Spleen (tissue), 11 donors: ENCODE data around the gene KCNK13. TPM values are rescaled to one million over a fixed set of nuclear protein-coding genes. Genes with fewer than 3 reads are reported as not detected.

Experiments
- DNase-seq: peaks from one replicate; pipeline ENCODE4 v3.0.0-alpha.2; 2020
- H3K27ac ChIP-seq, 8 donors: fragments of 200-600 bp; sonication (generic) in 7 of 8; 1 replicate in 4 of 8; 2 replicates in 4 of 8; pipeline versions ENCODE4 v1.5.0 to v1.8.0; 2016 to 2021; ENCODE audit warnings: inconsistent platforms in 4 of 8, mild to moderate bottlenecking in 4 of 8, moderate library complexity in 1 of 8
- H3K27me3 ChIP-seq, 7 donors: fragments of 200-600 bp; sonication (generic) in 6 of 7; replicated peaks in 1 of 7; 1 replicate in 4 of 7; 2 replicates in 3 of 7; pipeline versions ENCODE4 v1.5.0 to v1.8.0; 2016 to 2021; ENCODE audit warnings: inconsistent platforms in 3 of 7, mild to moderate bottlenecking in 1 of 7
- H3K36me3 ChIP-seq, 6 donors: fragments of 200-600 bp; sonication (generic) in 5 of 6; 1 replicate in 4 of 6; 2 replicates in 2 of 6; pipeline versions ENCODE4 v1.5.0 to v1.8.0; 2016 to 2021; ENCODE audit warnings: inconsistent platforms in 2 of 6
- H3K4me1 ChIP-seq, 6 donors: fragments of 200-600 bp; sonication (generic) in 5 of 6; 1 replicate in 3 of 6; 2 replicates in 3 of 6; pipeline versions ENCODE4 v1.5.0 to v1.8.0; 2016 to 2021; ENCODE audit warnings: inconsistent platforms in 3 of 6
- H3K4me3 ChIP-seq, 8 donors: fragments of 200-600 bp; sonication (generic) in 7 of 8; 1 replicate in 4 of 8; 2 replicates in 4 of 8; pipeline versions ENCODE4 v1.5.0 to v1.8.0; 2016 to 2021; ENCODE audit warnings: inconsistent platforms in 4 of 8, mild to moderate bottlenecking in 4 of 8, moderate library complexity in 2 of 8
- H3K9me3 ChIP-seq, 8 donors: fragments of 200-600 bp; sonication (generic) in 7 of 8; 1 replicate in 4 of 8; 2 replicates in 4 of 8; pipeline versions ENCODE4 v1.5.0 to v1.8.0; 2016 to 2021; ENCODE audit warnings: inconsistent platforms in 4 of 8
- POLR2A ChIP-seq, 3 donors: fragments of 450-650 bp; IDR thresholded peaks; one replicate each; pipeline ENCODE4 v1.5.1; 2017; ENCODE audit warnings: antibody characterized with exemption in 3 of 3, mild to moderate bottlenecking in 1 of 3
- POLR2AphosphoS5 ChIP-seq, 3 donors: sonication (generic); formaldehyde crosslinking; IDR thresholded peaks; one replicate each; pipeline ENCODE4 v1.5.1; 2017; ENCODE audit warnings: antibody characterized with exemption in 3 of 3
- WGBS, 5 donors: extraction: QIAGEN DNeasy Blood & Tissue Kit in 3 of 5; methylation state at CpG; one replicate each; pipeline versions ENCODE4 v1.1.5 to v1.1.7; 2013 to 2018; 5-methylcytosine and 5-hydroxymethylcytosine counted together
- intact Hi-C: fragments of 100-400 bp; cut with DNase I; formaldehyde crosslinking; loops from one replicate; pipeline ENCODE4 v1.15.0; 2023; ENCODE audit warnings: low total_unique reads
- polyA plus RNA-seq, 3 donors: library from polyadenylated mRNA; stranded (reverse); fragments of 200-250 nt; gene quantifications; one replicate each; pipeline ENCODE4 v1.2.1, GENCODE V29; 2013
- total RNA-seq, 7 donors: library from RNA; depleted of rRNA in 3 of 7; stranded (reverse); fragments of >200 nt in 3 of 7; fragmentation: NEBNext Ultra II Directional in 4 of 7; extraction: Animal tissue kit (Norgen Biotek cat#: 25700) in 4 of 7; gene quantifications; one replicate each; pipeline versions ENCODE4 v1.1.0 to v1.2.1, GENCODE V29; 2016 to 2021
- TF ChIP-seq, protein P1 (sequence below), 11 experiments: fragments of 200-600 bp in 7 of 11; fragments of 450-650 bp in 4 of 11; sonication (generic) in 4 of 11; IDR thresholded peaks in 8 of 11; conservative IDR thresholded peaks in 3 of 11; 1 replicate in 7 of 11; 2 replicates in 4 of 11; pipeline versions ENCODE4 v1.4.0 to v1.8.0; 2016 to 2021; ENCODE audit warnings: antibody characterized with exemption in 11 of 11, inconsistent platforms in 4 of 11, mild to moderate bottlenecking in 1 of 11
- donor health status: healthy with polysubstance abuse.
- donor health status: DM: no; HTN: no; CAD: no; lungs with moderate emphysema.
- donor health status: DM: no; HTN: no; CAD: no.
- donor health status: Bipolar disorder and iron deficiency.
- donor health status: healthy.
- donor health status: DM: no; HTN: no; CAD: no.
- donor health status: DM: yes; HTN: yes; CAD: no.

KCNK13 gene
- total and polyA plus RNA-seq, 10 donors = 0.33 to 1.4 (median 0.94) TPM

DNA sequence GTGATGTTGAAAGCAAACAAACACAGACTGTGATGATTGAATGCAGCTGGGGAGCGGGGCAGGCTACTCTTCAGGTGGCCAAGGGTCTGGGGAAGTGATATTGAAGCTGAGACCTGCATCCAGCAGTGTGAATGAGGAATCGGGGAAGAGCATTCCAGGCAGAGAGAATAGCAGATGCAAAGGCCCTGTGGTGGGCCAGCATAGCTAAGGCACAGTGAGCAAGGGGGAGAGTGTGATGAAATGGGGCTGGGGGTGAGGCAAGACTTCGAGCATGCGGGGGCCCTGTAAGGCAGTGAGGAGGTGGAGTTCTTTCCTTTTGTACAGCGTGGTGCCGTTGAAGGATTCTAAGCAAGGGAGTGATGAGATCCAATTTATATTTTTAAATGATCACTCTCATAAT, 77.4 kb downstream of the KCNK13 start:
- no peak for DNase-seq
- TF ChIP-seq POLR2A (IDR thresholded peaks at IDR 0.05) = no peak
- TF ChIP-seq, protein P1, sequence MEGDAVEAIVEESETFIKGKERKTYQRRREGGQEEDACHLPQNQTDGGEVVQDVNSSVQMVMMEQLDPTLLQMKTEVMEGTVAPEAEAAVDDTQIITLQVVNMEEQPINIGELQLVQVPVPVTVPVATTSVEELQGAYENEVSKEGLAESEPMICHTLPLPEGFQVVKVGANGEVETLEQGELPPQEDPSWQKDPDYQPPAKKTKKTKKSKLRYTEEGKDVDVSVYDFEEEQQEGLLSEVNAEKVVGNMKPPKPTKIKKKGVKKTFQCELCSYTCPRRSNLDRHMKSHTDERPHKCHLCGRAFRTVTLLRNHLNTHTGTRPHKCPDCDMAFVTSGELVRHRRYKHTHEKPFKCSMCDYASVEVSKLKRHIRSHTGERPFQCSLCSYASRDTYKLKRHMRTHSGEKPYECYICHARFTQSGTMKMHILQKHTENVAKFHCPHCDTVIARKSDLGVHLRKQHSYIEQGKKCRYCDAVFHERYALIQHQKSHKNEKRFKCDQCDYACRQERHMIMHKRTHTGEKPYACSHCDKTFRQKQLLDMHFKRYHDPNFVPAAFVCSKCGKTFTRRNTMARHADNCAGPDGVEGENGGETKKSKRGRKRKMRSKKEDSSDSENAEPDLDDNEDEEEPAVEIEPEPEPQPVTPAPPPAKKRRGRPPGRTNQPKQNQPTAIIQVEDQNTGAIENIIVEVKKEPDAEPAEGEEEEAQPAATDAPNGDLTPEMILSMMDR (IDR thresholded peaks at IDR 0.05 in 8 of 11, conservative IDR thresholded peaks at IDR 0.05 in 3 of 11) = no peak
- TF ChIP-seq POLR2AphosphoS5 (IDR thresholded peaks at IDR 0.05) = no peak
- Histone ChIP-seq H3K4me3 (no peak overlapping the region), H3K4me1 (no peaks in the 10 kb centered on the region), H3K9me3 (no peaks in the 10 kb centered on the region), H3K27me3 (peaks cover 0 to 5% (median 0%) of the 10 kb centered on the region in 7 donors), H3K27ac (no peak overlapping the region), H3K36me3 (no peaks in the 10 kb centered on the region)
- intact Hi-C loops = no loop called here
- WGBS, 5 donors = 83 to 89% (median 85%) methylated on average over 5 to 6 of the region's 6 CpGs

DNA sequence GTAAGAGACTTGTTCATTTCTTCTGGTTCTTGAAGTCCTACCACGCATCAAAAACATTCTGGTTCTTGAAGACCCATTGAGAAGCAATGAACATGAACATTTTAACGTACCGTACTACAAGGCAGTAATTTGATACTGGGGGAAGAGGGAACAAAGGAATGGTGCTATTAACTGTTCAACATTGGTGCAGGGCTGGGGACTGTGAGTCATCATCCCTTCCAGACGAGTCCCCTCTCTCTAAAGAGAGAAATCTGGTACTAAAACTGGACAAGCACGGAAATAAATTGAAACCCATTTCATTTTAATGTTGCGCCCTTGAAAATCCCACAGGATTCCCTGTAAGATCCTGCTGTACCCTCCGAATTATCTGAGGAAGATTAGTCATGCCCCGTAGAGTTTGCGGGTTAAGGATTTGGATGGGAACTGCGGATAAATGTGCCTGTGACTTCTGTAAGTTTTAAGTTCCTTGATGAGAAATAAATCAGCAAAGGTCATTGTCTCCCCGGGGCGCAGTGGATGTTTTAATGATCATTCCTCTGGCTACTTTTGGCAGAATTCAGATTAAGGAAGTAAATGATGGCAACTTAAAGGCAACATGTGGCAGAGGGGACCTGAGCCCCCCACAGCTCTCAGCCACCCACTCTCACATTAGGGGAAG, 78.6 kb downstream of the KCNK13 start:
- intact Hi-C loops = no loop called here
- 69 to 72% (median 72%) methylated on average over 12 of the region's 12 CpGs for WGBS, 5 donors
- TF ChIP-seq, protein P1 (IDR thresholded peaks at IDR 0.05 in 8 of 11, conservative IDR thresholded peaks at IDR 0.05 in 3 of 11) = no peak
- H3K27ac ChIP-seq = no peak overlapping the region
- H3K27me3 ChIP-seq = peaks cover 0 to 5% (median 0%) of the 10 kb centered on the region in 7 donors
- H3K9me3 ChIP-seq = no peaks in the 10 kb centered on the region
- no peaks in the 10 kb centered on the region for H3K36me3 ChIP-seq
- no peak overlapping the region for H3K4me3 ChIP-seq
- no peak for DNase-seq
- H3K4me1 ChIP-seq = no peaks in the 10 kb centered on the region

DNA sequence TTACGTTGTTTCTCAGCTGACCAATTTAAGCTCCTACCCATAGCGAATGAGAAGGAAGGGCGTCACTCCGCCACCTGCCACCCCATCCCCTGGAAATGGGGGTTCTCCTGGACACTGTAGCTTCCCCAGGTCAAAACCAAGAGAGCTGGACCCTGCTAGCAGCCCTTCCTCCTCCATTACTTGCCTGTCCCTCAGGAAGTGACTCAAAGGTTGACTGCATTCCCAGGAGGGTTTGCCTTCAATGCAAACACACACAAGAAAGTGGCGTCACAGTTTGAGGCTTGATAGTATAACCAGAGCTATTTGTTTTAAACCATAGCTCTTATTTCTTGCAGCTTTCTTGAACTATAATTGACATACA, 79.1 kb downstream of the KCNK13 start:
- no peak overlapping the region for H3K27ac ChIP-seq
- no peak overlapping the region for H3K4me3 ChIP-seq
- peaks cover 0 to 5% (median 0%) of the 10 kb centered on the region in 7 donors for H3K27me3 ChIP-seq
- DNase-seq = no peak
- H3K4me1 ChIP-seq = no peaks in the 10 kb centered on the region
- intact Hi-C loops = no loop called here
- 69 to 80% (median 76%) methylated on average over 5 of the region's 5 CpGs for WGBS, 5 donors
- H3K36me3 ChIP-seq = no peaks in the 10 kb centered on the region
- no peak for TF ChIP-seq POLR2A (IDR thresholded peaks at IDR 0.05)
- TF ChIP-seq POLR2AphosphoS5 (IDR thresholded peaks at IDR 0.05) = no peak
- TF ChIP-seq, protein P1 (IDR thresholded peaks at IDR 0.05 in 8 of 11, conservative IDR thresholded peaks at IDR 0.05 in 3 of 11) = no peak
- H3K9me3 ChIP-seq = no peaks in the 10 kb centered on the region

DNA sequence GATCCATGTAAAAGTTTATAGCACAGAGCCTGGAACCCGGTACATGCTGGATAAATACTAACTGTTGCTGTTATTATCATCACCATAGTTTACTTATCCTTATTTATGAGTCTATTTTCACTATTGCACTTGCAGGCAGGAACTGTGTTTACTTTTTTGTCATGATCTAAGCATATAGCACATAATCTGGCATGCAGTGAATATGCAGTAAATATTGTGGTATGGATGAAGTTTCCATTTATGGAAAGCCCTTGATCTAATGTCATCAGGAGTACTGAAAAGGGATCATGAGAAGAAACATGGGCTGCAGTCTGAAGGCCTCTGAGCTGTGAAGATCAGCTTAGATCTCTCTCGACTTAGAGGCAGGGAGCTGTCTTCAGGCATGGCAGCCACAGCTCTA, 91.6 kb downstream of the KCNK13 start:
- intact Hi-C loops = no loop called here
- Histone ChIP-seq H3K36me3 (no peaks in the 10 kb centered on the region), H3K9me3 (peaks cover 0 to 8% (median 0%) of the 10 kb centered on the region in 8 donors), H3K27me3 (peaks cover 0 to 9% (median 0%) of the 10 kb centered on the region in 7 donors), H3K4me1 (no peaks in the 10 kb centered on the region), H3K27ac (no peak overlapping the region), H3K4me3 (no peak overlapping the region)
- TF ChIP-seq POLR2AphosphoS5 (IDR thresholded peaks at IDR 0.05) (no peak), POLR2A (IDR thresholded peaks at IDR 0.05) (no peak)
- TF ChIP-seq, protein P1 (IDR thresholded peaks at IDR 0.05 in 8 of 11, conservative IDR thresholded peaks at IDR 0.05 in 3 of 11) = no peak
- 77 to 93% (median 84%) methylated on average over 2 of the region's 2 CpGs for WGBS, 5 donors
- no peak for DNase-seq
